Neural cell (in vitro differentiated cells): ENCODE measurements around the gene RPUSD1. TPM values are rescaled to one million over a fixed set of nuclear protein-coding genes. Genes with fewer than 3 reads are reported as not detected.

Experiments
- H2AFZ ChIP-seq: fragments of 200-600, 300-800 bp; sonication (generic), shearing (Covaris generic); 2 replicates; pipeline ENCODE4 v1.6.0; 2014; ENCODE audit warnings: low read depth, mild to moderate bottlenecking, antibody characterized with exemption, low read length, moderate library complexity
- H3F3A ChIP-seq: fragments of 200-600 bp; shearing (Covaris generic); 2 replicates; pipeline ENCODE4 v1.6.1; 2016; ENCODE audit warnings: mild to moderate bottlenecking, moderate library complexity, mixed read lengths, antibody characterized with exemption, low read length; ENCODE audit not compliant: insufficient read depth, poor library complexity, severe bottlenecking
- H3K27ac ChIP-seq: fragments of 200-600, 300-800 bp; sonication (generic), shearing (Covaris generic); 2 replicates; pipeline ENCODE4 v1.5.1; 2014; ENCODE audit warnings: mild to moderate bottlenecking, low read length, moderate library complexity
- H3K27me3 ChIP-seq: fragments of 300-800, 200-600 bp; sonication (generic), shearing (Covaris generic); 2 replicates; pipeline ENCODE4 v1.6.0; 2014; ENCODE audit warnings: mild to moderate bottlenecking, low read depth, low read length, moderate library complexity; ENCODE audit not compliant: insufficient read depth
- H3K36me3 ChIP-seq: fragments of 300-800, 200-600 bp; sonication (generic), shearing (Covaris generic); 2 replicates; pipeline ENCODE4 v1.5.1; 2014; ENCODE audit warnings: mild to moderate bottlenecking, antibody characterized with exemption, low read length, moderate library complexity; ENCODE audit not compliant: insufficient read depth
- H3K4me2 ChIP-seq: fragments of 300-800, 200-600 bp; sonication (generic), shearing (Covaris generic); 2 replicates; pipeline ENCODE4 v1.6.0; 2014; ENCODE audit warnings: mild to moderate bottlenecking, low read length
- H3K4me3 ChIP-seq: fragments of 300-800, 200-600 bp; sonication (generic), shearing (Covaris generic); 2 replicates; pipeline ENCODE4 v1.5.1; 2014; ENCODE audit warnings: mild to moderate bottlenecking, low read length, moderate library complexity
- H3K79me2 ChIP-seq: fragments of 200-600 bp; shearing (Covaris generic); replicated peaks from 2 replicates; pipeline ENCODE4 v1.6.0; 2014; ENCODE audit warnings: mild to moderate bottlenecking, low read length, moderate library complexity; ENCODE audit not compliant: insufficient read depth
- H3K9ac ChIP-seq: fragments of 300-800, 200-600 bp; sonication (generic), shearing (Covaris generic); 2 replicates; pipeline ENCODE4 v1.6.1; 2016; ENCODE audit warnings: mild to moderate bottlenecking, low read length, mixed read lengths
- H3K9me2 ChIP-seq: fragments of 200-600 bp; shearing (Covaris generic); 2 replicates; pipeline ENCODE4 v1.6.1; 2016; ENCODE audit warnings: mild to moderate bottlenecking, low read length, mixed read lengths; ENCODE audit not compliant: insufficient read depth
- H3K9me3 ChIP-seq: fragments of 200-600, 300-800 bp; sonication (generic), shearing (Covaris generic); 2 replicates; pipeline ENCODE4 v1.6.1; 2016; ENCODE audit warnings: mild to moderate bottlenecking, mixed run types, low read length, moderate library complexity, mixed read lengths
- H4K20me1 ChIP-seq: fragments of 200-600 bp; shearing (Covaris generic); 2 replicates; pipeline ENCODE4 v1.6.1; 2016; ENCODE audit warnings: mild to moderate bottlenecking, mixed run types; ENCODE audit not compliant: insufficient read depth
- CTCF ChIP-seq: fragments of 450-650 bp; IDR thresholded peaks from 2 replicates; pipeline ENCODE4 v1.5.1; 2014; ENCODE audit warnings: antibody characterized with exemption, mild to moderate bottlenecking, moderate library complexity; ENCODE audit not compliant: poor library complexity, severe bottlenecking
- EP300 ChIP-seq: fragments of 450-650 bp; conservative IDR thresholded peaks from 2 replicates; pipeline ENCODE4 v1.6.1; 2014; ENCODE audit warnings: antibody characterized with exemption, mild to moderate bottlenecking, moderate library complexity; ENCODE audit not compliant: poor library complexity, severe bottlenecking
- EZH2 ChIP-seq: fragments of 200-600, 300-800 bp; shearing (Covaris generic), sonication (generic); IDR thresholded peaks from 2 replicates; pipeline ENCODE4 v1.6.1; 2014; ENCODE audit warnings: antibody characterized with exemption, low read length, borderline replicate concordance, mild to moderate bottlenecking; ENCODE audit not compliant: insufficient read depth, poor library complexity, severe bottlenecking
- MXI1 ChIP-seq: fragments of 450-650 bp; conservative IDR thresholded peaks from 2 replicates; pipeline ENCODE4 v1.6.1; 2014; ENCODE audit warnings: antibody characterized with exemption, mild to moderate bottlenecking; ENCODE audit not compliant: poor library complexity, severe bottlenecking
- POLR2AphosphoS5 ChIP-seq: IDR thresholded peaks from 2 replicates; pipeline ENCODE4 v1.6.1; 2012
- RAD21 ChIP-seq: fragments of 450-650 bp; conservative IDR thresholded peaks from 2 replicates; pipeline ENCODE4 v1.6.1; 2014; ENCODE audit warnings: antibody characterized with exemption, mild to moderate bottlenecking, moderate library complexity
- REST ChIP-seq: IDR thresholded peaks from 2 replicates; pipeline ENCODE4 v1.6.1; 2012; ENCODE audit warnings: borderline replicate concordance
- SMC3 ChIP-seq: fragments of 450-650 bp; conservative IDR thresholded peaks from 2 replicates; pipeline ENCODE4 v1.6.1; 2014; ENCODE audit warnings: antibody characterized with exemption, mild to moderate bottlenecking, moderate library complexity; ENCODE audit not compliant: poor library complexity
- TAF1 ChIP-seq: IDR thresholded peaks from 2 replicates; pipeline ENCODE4 v1.6.1; 2012; ENCODE audit warnings: low read depth
- polyA plus RNA-seq: library from polyadenylated mRNA; depleted of rRNA; stranded (reverse); fragments of >200 nt; gene quantifications from 2 replicates; pipeline ENCODE4 v1.2.3, GENCODE V29; 2014

RPUSD1 gene
- polyA plus RNA-seq, 1 donor from 2014 or later, result 42.4 TPM

- no peak overlapping the region for H3K4me3 ChIP-seq
- H4K20me1 ChIP-seq, result no peaks in the 10 kb centered on the region
- no peak overlapping the region for H3K4me2 ChIP-seq
- H3K27me3 ChIP-seq, result no peaks in the 10 kb centered on the region
- no peaks in the 10 kb centered on the region for H3K9me3 ChIP-seq
- TF ChIP-seq MXI1, result no peak
- TF ChIP-seq POLR2AphosphoS5, result no peak
- TF ChIP-seq CTCF, result no peak
- TF ChIP-seq EZH2, result no peak
- no peak for TF ChIP-seq SMC3
- no peak overlapping the region for H2AFZ ChIP-seq
- H3K9ac ChIP-seq, result no peak overlapping the region
- H3K36me3 ChIP-seq, result no peaks in the 10 kb centered on the region
- H3K27ac ChIP-seq, result no peak overlapping the region
- H3K79me2 ChIP-seq, result no peaks in the 10 kb centered on the region
- H3K9me2 ChIP-seq, result no peaks in the 10 kb centered on the region
- H3F3A ChIP-seq, result no peaks in the 10 kb centered on the region
Measured at GRCh38 chr16:749010-749409, 39.2 kb downstream of the RPUSD1 start.

GRCh38 chr16:747978-748746 lies 40.0 kb downstream of the RPUSD1 start:
- Histone ChIP-seq H3K27ac (no peak overlapping the region), H3K9me3 (no peaks in the 10 kb centered on the region), H3K9me2 (no peaks in the 10 kb centered on the region), H4K20me1 (no peaks in the 10 kb centered on the region), H3K79me2 (no peaks in the 10 kb centered on the region), H3F3A (no peaks in the 10 kb centered on the region), H3K36me3 (no peaks in the 10 kb centered on the region), H2AFZ (no peak overlapping the region), H3K27me3 (no peaks in the 10 kb centered on the region), H3K4me3 (no peak overlapping the region), H3K4me2 (no peak overlapping the region), H3K9ac (no peak overlapping the region)
- TF ChIP-seq EP300, result no peak
- TF ChIP-seq POLR2AphosphoS5, result no peak
- TF ChIP-seq MXI1, result no peak
- TF ChIP-seq CTCF, result no peak
- TF ChIP-seq EZH2, result no peak
- no peak for TF ChIP-seq SMC3
- TF ChIP-seq RAD21, result no peak
- no peak for TF ChIP-seq TAF1

GRCh38 chr16:746637-747036 lies 41.5 kb downstream of the RPUSD1 start:
- Histone ChIP-seq H4K20me1 (no peaks in the 10 kb centered on the region), H3K4me3 (no peak overlapping the region), H3K9me3 (no peaks in the 10 kb centered on the region), H3F3A (no peaks in the 10 kb centered on the region), H3K9ac (no peak overlapping the region), H3K27ac (no peak overlapping the region), H2AFZ (no peak overlapping the region), H3K79me2 (no peaks in the 10 kb centered on the region), H3K9me2 (no peaks in the 10 kb centered on the region), H3K27me3 (no peaks in the 10 kb centered on the region), H3K4me2 (no peak overlapping the region), H3K36me3 (no peaks in the 10 kb centered on the region)
- TF ChIP-seq MXI1 (no peak), POLR2AphosphoS5 (no peak), EZH2 (no peak), SMC3 (no peak), TAF1 (no peak), REST (no peak), CTCF (no peak), EP300 (no peak), RAD21 (no peak)
